Fibroblast of gingiva (primary cell): Measurements from ENCODE around the gene CAPZA2.

Experiments used
- DNase-seq: peaks from one replicate; pipeline ENCODE4 v3.0.0-alpha.2; 2011; ENCODE audit warnings: low read depth

The CAPZA2 gene

DNA sequence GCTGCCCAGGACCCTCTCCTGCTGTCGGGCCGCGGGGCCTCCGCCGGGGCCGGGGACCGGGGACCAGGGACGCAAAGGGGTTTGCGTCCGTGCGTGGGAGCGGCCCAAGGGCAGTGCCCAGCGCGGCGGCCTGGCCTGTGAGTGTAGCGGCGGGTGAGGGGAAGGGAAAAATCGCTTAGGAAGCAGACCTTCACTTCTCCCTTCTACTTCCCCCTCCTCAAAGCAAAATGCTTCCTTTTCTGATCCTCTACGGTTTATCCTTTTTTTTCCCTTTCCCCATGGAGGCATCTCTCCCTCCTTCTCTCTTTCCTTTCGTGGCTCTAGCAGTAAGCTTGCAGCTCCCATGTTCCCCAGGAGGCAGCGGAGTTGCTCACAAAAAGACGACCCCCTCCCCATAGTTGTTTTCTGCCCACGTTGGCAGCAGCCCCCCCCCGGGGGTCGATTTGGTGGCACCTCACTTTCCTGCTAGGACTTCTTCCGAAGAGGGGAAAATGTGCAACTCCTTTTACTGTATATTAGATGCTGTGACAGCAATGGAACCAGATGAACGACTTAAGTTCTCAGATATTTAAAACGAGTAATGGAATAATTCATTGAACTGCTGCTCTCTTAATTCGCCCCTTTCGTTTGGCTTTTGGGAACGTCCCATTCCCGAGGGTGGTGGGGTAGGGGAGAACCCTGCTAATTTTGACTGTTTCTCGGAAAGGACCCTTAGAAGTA, 724 bp downstream of the CAPZA2 start:
- DNase-seq = peak; percentile 17

- DNase-seq = no peak
These were observed 1.6 kb downstream of the CAPZA2 start for GRCh38 chr7:116863936-116864500.

- DNase-seq = no peak
These were observed 8.8 kb downstream of the CAPZA2 start for GRCh38 chr7:116871061-116871700.

DNA sequence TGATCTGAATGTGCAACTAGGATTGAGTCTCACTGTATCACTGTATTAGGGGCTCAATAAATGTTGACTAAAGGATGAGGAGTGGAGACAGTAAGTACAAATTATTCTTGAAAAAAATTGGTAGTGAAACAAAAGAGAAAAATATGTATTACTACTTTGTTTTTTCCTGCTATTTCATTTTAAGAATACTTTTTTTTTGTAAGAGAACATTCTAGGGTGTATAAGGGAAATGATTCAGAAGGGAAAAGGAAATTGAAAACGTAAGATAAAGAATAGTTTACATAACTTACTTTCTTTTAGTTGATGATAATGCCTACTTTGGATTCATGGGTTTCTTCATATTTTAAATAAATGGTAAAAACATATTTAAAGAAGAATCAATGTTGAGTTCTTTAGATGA, 9.6 kb downstream of the CAPZA2 start:
- no peak for DNase-seq

DNA sequence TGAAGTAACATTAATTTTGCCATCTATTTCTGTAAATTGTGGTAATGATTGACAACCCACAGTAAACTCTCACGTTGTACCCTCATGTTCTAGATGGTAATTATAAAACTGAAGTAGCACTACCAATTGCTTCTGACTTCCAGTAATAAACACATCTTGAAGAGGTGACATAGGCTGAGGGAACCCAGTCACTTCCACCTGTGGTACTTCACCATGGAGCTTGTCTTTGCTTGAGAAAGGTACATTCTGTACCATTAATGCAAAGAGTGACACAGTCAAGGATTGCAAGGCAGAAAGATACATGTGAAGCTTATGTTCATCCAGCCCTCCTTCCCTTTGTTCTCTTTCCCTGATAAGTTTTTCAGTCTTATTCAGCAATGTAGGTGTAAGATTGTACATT, 11.2 kb downstream of the CAPZA2 start:
- no peak for DNase-seq

DNA sequence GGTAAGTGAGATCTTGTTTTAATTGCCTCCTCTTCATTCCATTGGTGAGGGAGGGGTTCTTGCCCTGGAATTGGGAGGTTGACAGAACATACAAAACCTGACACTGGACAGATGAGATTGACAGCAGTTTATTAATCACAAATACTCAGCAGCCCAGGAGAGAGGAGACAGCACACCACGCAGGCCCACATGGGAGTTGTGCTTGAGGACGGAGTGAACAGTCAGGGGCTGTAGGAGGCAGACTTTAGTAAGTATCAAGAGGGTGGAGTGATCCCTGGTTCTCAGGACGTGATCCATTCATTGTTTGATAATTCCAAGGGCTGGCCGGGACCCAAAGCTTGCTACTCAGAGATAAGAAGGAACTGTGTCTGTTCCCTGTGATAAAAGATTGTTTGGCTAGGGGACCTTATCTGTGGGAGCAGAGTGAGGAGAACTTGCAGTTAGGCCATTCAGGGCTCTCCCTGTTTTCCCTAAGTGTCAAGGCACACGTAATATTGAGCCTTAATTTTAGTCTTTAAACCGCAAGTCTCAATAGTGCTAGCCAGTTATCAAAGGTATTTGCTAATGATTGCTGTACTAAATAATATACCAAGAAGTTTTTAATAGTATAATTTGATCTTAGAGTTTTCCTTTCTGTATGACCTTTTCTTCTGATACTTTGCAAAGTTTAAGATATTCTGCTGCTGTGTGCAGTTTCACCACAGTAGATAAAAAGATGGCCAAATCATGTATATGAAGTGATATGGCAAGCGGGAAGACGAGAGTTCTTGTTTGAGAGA, 14.5 kb downstream of the CAPZA2 start:
- DNase-seq = no peak

- no peak for DNase-seq
These were observed 15.2 kb downstream of the CAPZA2 start for GRCh38 chr7:116877443-116878217.

DNA sequence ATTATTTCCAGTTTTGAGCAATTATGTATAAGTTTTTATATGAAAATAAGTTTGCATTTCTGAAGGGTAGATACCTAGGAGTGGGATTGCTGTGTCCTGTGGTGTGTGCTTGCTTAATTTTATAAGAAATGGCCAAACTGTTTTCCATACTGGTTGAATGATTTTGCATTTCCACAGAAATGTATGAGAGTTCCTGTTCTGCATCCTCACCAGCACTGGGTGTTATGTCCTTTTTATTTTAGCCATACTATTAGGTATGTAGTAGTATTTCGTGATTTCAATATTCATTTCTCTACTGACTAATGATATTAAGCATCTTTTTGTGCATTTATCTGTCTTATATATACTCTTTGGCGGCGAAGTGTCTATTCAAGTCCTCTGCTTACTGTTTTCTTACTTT, 22.3 kb downstream of the CAPZA2 start:
- no peak for DNase-seq

- no peak for DNase-seq
These were observed 23.3 kb downstream of the CAPZA2 start for GRCh38 chr7:116885724-116886123.

- DNase-seq = no peak
These were observed 24.3 kb downstream of the CAPZA2 start for GRCh38 chr7:116886543-116887156.

DNA sequence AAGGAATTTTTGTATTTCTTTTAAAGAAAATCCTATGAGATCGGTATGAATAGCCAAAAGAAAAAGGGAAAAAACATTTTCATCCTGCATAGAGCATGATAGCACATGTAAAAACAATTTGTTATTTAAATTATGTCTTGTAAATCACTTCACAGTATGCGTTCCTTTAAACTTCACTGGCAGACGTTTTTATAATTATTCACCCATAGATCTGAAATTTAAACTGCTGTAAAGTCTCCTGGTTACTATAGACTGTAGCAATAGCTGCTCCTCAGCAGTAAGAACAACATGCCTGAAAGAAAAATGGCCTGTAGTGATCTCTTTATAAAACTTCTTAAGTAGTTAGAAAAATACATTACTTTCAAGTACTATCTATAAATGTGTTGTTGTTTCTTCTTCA, 26.5 kb downstream of the CAPZA2 start:
- DNase-seq = no peak

DNA sequence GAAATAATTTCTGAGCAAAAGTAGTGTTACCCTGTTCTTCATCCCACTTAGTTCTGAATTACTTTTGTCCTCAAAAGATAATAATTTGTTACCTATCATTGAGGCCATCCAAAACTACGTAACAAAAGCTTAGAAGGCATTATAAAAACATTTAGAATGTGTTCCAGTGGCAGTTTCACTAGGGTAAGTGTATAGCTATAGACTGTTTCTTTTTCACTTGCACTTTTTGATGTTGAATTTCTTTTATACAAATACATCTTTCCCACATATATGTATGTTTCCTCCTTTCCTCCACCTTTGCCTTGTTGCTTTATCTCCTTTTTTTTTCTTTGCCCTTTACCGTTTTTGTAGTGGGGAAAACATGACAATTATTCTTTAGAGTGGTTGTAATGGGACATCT, 33.5 kb downstream of the CAPZA2 start:
- no peak for DNase-seq

- DNase-seq = no peak
These were observed 35.3 kb downstream of the CAPZA2 start for GRCh38 chr7:116897661-116898060.

DNA sequence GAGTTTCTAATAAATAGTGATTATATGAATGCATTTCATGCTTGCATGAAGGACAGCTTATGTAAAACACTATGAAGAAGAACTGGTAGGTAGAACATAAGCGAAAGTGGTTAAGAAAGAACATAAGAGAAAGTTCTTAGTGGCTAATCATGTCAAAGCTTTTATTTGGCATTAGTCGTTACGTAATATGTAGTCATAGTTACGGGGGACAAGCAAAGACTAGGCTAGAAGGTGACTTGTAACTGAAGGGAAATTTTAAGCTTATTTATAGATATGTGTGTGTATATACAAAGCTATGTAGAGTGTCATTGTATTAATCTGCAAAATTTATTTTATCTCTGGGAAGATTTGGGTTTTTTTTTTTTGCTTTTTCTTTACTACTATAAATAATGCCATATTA, 36.9 kb downstream of the CAPZA2 start:
- peak; percentile 11 for DNase-seq

GRCh38 chr7:116901143-116901542, 38.8 kb downstream of the CAPZA2 start:
- DNase-seq = no peak

- DNase-seq = no peak
These were observed 40.5 kb downstream of the CAPZA2 start for GRCh38 chr7:116902867-116903266.

DNA sequence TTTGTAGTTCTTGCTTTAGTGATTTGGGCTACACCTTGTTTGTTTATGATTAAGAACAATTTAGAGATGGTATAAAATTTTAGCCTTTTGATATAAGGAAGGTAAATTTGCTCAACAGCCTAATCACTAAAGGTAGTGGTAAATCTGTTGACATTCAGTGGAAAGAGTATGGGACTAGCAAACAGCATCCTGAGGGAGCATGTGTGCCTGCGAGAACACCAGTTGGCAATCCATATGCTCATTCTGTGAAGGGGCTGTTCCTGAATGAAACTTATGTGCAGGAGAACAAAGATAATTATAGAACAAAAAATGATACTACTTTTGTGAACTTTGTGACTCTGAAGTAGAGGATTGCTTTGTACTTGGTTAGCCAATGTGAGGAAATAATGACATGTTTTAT, 44.0 kb downstream of the CAPZA2 start:
- DNase-seq = no peak

DNA sequence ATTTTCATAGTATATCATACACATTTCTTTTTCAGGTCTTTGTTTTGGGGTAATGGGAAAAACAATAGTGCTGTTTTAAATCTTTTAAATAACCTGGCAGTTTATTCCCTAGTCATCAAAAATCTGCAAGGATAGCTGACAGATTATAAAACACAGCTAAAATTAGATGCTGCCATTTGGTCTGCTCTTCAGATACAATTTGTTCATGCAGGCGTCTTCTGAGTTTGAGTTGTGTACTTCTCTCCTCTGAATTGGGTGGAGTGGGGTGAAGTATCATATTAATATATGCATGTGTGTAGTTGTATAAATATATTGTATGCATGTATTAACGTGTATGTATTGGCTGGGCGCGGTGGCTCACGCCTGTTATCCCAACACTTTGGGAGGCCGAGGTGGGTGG, 48.0 kb downstream of the CAPZA2 start:
- DNase-seq = no peak

DNA sequence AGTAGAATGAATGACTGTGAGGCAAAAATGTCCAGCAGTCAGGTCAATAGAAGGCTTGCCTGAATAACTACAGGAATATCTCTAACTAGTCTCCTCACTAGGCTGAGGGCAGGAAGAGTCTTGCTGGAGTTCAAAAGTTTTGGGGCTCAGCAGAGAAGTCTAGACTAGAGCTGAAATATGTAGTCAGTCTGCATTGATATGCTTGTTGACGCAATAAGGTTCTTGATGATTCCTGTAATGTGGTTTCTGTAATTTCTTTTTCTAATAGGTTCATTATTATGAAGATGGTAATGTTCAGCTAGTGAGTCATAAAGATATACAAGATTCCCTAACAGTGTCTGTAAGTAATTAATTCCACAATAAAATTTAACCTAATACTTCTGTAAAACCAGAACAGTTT, 49.4 kb downstream of the CAPZA2 start:
- DNase-seq = peak; percentile 32

DNA sequence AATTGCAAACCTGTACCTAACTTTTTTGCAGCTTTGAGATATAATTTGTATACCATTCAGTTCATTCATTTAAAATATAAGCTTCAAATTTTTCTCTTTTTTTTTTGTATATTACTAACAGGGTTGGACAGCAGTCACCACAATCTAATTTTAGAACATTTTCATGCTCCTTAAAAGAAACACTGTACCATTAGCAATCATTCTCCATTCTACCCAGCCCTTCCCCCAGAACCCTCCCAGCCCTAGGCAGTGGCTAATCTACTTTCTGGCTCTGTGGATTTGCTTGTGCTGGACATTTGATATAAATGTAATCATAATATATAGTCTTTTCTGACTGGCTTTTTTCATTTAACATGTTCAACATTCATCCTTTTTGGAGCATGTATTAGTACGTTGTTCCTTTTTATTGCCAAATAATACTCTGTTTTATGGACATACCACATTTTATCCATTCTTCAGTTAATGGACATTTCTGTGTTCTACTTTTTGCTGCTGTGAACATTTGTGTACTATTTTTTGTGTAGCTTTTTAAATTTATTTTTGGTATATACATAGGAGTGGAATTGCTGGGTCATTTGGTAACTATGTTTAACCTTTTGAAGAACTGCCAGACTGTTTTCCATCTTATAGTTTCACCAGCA, 50.0 kb downstream of the CAPZA2 start:
- DNase-seq = no peak

GRCh38 chr7:116918704-116919103, 56.3 kb downstream of the CAPZA2 start:
- DNase-seq = no peak
